GM19238 (cell line): ENCODE results near the gene RBMS1.

Experiments used
- DNase-seq: peaks from one replicate; pipeline ENCODE4 v3.0.0; 2011; ENCODE audit warnings: low spot score; ENCODE audit not compliant: insufficient read length

Gene RBMS1

DNA sequence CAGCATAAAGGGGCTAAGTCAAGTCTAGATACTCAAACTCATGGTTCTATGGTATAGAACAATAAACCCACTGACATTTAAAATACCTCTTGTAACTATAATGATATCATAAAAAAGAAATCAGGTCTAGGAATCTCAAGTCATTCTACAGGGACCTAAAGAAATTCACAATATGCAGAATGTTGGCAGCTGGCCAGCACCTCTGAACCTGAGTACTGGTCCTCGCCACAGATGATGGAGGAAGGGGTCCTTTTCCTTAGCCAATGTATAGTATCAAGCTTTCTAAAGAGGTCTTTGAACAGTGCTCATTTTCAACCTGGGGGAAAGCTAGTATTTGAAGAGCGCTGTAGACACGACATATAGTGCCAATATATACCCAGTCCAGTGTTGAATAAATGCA, 185.1 kb downstream of the RBMS1 start:
- no peak for DNase-seq

DNA sequence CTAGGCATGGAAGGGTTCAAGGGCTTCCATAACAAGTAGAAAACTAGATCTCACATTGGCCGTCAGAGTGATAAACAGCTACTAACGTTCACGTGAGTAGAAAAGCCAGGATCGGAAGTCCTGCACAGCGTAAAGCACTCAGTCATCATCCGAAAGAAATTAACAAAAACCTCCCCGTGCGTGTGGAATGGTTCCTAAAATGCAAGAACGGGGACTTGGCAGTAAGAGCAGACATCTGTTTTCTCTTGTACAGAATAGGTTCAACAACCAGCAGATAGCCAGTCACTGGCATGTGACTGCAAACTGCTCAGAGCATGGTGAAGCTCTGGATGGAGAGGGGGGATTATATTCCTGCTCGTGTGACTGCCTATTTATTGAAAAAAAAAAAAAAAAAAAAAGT, 186.6 kb downstream of the RBMS1 start:
- no peak for DNase-seq

DNA sequence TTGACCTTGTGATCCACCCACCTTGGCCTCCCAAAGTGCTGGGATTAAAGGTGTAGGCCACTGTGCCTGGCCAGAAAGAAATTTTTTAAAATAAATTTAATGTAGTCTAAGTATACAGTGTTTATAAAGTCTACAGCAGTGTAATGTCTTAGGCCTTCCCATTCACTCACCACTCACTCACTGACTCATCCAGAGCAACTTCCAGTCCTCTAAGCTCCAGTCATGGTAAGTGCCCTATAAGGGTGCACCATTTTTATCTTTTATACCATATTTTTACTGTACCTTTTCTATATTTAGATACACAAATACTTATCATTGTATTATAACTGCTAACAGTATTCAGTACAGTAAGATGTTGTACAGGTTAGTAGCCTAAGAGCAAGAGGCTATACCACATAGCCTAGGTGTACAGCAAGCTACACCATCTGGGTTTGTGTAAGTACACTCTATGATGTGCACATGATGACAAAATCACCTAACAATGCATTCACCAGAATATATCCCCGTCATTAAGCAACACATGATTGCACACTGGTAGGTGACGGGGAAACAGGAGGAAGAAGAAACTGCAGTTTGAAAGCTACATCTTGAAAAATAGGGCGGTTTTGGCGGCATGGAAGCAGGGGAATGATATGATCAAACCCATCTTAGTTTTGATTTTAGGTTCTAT, 188.4 kb downstream of the RBMS1 start:
- DNase-seq, result no peak

DNA sequence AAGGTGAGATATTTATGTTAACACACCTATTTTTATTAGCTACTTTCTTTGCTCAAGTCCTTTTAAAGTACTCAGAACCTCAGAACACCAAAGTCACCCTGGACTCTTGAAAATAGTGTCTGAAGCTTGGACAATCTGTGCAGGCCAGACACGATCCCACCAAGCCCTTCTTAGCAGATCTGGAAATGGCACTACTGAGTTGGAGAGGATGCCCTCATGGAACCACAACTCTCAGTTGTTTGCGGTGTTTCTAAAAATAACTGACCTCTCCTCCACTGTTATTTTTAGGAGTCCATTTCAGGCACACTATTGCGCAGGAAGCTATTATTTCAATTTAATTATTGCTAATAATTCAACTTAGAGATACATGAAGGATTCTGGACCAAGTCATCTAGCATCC, 190.1 kb downstream of the RBMS1 start:
- no peak for DNase-seq

DNA sequence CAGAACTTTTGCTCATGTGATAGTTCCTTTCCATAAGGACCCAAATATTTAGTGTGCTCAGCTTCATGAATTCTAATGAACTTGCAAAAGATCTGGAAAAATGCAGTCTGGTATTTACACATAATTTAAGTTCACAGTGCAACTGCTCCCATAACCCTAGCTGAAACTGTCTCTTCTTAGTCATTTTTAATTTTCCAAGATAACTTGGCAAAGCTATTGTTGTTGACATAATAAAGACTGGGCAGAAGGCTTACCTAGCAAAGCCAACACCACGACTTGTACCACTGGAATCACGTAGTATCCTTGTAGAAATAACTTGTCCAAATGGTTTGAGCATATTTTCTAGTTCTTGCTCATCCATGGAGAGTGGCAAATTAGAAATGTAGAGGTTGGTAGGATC, 190.5 kb downstream of the RBMS1 start:
- DNase-seq, result no peak

DNA sequence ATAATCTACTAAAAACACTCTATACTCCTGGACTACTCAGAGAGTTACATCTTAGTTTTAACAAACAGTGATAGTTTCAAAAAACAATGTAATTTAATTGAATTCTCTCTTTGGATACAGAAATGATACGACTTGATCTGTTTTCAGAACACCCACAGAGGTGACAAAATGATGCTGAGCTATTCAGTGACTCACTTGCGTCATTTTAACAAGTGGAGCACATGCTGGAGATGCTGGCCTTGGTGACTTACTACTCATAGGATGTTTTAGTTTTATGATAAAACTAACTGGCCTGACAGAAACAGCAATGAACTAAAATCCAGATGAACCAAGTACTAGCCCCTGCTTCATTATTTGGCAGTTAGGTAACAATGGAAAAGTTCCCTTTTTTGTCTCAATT, 192.2 kb downstream of the RBMS1 start:
- DNase-seq, result no peak

DNA sequence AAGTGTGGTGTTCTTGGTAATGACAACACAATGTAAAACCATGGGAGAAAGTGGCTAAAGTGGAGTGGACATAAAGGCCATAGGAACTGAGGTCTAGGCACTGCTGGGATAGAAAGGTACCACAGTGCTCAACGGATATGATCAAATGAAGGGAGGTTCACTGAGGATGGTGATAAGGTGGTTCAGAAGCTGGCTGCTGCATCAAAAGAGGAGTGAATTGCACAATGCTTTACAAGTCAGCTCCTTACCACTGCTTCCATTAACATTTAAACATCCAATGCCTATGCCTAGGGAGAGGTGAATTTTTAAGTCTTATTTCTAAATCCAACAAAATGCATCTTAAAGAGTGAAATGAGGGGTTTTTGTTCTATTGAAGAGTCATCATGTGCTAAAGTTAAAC, 193.4 kb downstream of the RBMS1 start:
- no peak for DNase-seq

DNA sequence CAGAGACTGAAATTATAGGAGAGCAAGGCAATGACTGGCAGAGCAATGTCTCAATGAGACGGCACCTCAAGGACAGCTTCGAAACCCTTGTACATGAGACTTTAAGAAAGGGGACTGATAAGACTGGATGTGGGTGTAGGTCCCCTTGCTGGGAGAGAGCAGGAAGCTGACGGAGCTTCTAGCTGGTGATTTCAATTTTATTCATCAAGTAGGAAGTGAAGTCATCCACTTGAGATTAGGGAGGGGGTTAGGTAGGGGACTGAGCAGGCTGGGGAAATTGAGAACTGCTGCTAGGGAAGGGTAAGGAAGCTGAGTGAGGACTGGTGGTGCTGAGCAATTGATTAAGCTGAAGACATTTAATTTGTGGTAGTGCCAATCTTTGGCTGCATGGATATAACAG, 194.1 kb downstream of the RBMS1 start:
- no peak for DNase-seq

DNA sequence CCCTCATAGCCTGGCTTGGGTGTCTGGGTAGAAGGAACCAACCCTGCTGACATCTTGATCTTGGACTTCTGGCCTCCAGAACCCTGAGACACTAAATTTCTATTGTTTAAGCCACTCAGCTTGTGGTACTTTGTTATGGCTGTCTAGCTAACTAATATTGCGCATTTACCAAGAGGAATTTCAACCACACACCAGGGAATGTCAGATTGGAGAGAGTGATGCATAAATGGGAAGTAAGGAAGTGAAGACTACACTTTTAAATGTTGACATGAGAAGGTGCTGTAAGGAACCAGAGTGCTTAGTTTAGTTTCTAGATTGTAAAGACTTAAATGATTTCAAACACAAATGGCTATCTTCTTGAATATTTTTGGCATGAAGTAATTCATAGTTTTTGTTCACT, 194.6 kb downstream of the RBMS1 start:
- DNase-seq, result no peak

DNA sequence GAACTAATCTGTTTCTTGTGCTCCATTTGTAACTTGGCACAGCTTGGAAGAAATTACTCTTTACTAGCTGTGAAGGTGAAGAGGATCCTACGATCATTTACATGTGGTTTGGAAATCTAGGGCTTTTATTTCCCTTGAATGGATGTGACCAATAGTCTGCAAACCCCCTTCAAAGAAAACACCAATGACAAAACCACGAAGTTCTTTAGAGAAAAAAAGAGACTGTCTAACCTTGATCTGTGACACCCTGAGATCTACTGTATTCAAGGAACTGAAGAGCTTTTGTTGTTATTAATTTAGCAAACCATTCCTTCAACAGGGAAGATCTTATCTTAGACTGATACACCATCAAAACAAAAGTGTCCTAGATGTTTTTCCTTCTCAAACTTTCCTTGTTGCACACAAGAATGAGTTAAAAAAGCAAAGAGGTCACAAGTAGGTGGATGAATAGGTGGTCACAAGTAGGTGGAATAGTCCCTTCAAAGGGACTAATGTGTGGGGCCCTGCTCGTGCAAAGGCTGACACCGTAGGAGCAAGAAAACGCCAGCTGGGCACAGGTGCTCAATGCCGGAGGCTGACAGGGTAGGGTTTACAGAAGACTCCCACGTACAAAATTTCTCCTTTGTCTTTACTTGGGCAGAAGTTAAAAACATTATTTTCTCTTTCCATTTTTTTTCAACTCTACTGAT, 197.9 kb downstream of the RBMS1 start:
- no peak for DNase-seq

DNA sequence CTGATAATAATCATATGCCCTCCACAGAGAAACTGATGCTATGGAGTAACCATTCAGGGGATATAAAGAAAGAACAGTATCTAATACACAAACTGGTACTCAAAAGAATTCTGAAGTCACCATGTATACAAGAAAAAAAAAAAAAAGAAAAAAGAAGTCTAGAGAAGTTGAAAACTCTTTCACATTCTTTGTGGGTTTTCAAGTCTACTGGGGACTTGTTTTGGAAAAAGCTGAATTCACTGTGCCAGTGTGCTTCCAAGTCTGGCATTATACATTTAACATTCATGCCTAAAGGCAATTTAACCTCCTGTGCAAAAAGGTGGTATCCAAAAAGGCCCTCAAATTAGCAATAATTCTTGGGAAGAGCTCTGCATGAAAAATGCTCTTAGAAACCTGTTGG, 198.7 kb downstream of the RBMS1 start:
- no peak for DNase-seq

DNA sequence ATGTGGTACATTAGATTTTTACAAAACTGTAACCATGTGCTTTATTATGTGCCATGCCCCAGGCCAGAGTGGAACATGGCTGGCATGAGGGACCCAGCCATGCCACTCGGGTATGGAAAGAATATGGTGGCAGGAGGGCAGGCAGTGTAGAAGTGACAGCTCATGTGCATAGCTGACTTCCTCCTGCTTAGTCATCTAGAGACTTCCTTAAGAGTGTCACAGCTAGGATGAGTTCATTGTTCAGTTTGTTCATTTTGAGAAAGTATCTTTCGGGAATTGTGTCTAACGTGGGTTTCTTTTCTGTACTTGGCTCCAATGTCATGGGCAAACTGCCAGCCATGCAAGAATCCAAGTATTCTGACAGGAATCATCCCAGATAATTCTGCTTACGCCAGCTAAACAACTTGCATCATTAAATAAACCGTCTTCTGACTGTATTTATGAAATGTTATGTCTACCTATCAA, 199.2 kb downstream of the RBMS1 start:
- DNase-seq, result no peak

DNA sequence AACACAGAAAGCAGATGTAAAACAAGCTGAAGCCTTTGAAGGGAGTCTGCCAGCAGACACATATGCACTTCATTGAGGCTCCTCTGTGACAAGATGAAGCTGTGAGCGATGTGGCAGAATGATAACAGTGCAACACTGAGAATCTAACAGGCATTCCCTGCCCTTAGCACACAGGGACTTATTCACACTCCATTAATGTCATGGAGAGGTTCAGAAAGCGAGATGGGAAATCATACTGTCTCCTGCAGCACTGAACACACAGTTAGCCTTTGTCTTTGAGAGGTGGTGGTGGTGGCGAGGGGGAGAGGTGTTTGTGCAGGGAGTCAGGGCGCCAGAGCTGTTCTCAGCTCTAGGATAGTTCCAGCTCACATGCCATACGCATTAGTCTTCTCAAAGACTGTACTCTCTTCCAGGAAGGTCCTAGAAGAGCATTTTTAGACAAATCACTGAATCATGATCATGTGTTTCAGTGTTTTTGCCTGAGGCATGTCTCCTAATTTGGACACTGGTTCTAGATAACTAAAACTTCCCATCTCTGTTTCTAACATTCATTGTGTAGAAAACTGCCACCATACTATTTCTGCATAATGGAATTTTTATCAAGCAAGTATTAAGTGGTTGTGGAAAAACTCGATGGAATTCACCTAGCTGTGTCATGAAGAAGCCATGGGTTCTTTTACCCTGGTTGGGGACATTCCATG, 200.1 kb downstream of the RBMS1 start:
- no peak for DNase-seq

DNA sequence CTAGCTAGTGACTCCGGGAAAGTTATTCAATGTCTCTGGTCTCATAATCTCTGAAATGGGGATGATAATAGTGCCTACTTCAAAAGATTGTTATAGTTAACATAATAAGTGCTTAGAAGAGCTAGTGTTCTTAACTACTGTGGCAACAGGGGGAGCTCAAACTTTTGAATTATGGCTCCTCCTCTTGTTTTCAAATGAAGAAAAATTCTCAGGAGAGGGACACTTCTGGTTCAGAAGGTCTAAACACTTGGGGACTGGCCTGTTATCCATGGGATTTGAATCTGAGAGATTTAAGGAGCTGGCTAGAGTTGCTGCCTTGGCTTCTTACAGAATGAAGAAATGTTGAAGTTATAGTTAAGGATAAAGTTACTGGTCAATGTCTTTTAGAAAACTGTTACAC, 201.4 kb downstream of the RBMS1 start:
- no peak for DNase-seq

DNA sequence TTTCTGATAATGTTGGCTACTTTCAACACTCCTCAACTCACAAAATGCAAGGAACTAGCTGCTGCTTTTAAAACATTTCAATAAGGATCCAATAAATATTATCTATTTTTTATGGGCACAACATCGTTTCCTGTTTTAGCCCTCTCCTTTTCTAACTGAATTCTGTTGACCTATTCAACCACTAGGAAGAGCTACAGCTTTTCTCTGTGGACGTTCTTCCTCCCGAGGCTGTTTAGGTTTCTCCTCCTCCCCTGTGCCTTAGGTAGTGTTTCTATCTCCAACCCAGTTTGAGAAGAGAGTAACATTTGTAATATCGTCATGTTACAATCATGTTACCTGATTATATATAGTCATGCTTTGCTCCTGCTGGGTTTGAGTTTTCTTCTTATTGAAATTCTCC, 202.2 kb downstream of the RBMS1 start:
- no peak for DNase-seq

DNA sequence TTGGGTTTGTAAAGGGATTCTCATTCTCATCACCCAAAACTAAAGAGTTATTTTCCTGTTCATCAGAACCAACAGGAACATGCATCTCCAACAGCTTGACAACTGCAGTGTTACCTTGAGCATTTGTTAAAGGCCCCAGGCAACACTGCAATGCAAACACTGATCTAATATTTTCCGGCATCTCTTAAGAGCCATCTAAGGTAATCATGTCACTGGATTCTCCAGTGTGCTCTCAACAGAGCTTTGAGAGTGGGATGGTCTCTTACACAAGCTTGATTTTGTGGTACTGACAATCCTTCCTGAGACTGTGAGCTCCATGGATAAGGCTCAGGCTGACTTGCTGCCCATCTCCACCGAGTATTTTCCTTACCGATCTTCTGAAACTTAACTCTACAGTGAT, 203.0 kb downstream of the RBMS1 start:
- DNase-seq, result no peak

DNA sequence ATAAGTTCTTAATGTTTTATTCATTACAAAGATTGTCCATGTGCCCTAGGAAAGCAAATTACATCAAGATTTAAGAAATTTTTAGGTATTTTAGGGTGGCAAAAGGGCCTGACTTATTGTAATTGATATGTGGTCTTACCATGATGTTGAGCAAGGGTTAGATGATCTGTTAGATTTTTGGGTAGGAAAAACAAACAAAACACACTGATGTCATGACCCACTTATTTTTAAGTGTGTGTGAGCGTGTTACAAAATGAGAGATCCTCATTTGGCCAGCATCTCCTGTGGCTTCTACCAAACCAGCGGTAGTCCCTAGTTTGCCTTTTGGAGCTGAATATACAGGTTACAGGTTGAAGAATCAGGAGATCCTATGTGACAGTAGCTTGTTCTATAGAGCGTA, 203.8 kb downstream of the RBMS1 start:
- no peak for DNase-seq

DNA sequence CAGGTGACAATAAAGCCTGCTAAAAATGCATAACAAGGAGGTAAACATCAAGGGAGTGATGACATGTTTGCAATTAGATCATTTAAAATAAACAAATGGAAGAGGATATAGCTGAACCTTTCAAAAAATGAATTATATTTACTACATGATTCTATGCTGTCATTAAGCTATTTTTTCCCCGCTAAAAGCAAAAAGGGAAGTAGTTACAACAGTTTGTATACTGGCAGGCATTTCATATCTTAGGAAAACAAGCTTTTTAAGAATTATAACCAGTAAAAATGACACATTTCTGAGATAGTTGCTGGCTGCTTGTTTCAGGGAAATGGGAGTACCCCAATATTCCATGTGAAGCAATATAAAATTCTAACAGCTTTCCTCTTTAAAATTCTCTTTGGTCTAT, 204.5 kb downstream of the RBMS1 start:
- no peak for DNase-seq

DNA sequence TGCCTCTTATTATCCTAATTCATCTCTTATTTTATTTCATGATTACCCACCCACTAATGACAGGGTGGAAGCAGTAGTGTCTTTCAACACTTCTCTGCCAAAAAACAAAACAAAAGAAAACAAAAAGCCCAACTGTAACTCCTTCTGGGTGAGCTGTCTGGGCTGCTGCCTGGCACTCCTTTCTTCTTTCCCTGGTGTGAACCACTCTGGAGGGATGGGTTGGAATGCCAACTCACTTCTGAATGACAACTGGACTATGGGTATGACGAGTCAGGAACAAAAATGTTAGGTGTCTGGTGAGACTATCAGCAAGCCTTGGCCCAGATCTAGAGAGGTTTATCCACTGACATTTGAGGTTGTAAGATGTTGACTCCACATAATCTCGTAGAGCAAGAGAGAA, 205.3 kb downstream of the RBMS1 start:
- DNase-seq, result no peak

DNA sequence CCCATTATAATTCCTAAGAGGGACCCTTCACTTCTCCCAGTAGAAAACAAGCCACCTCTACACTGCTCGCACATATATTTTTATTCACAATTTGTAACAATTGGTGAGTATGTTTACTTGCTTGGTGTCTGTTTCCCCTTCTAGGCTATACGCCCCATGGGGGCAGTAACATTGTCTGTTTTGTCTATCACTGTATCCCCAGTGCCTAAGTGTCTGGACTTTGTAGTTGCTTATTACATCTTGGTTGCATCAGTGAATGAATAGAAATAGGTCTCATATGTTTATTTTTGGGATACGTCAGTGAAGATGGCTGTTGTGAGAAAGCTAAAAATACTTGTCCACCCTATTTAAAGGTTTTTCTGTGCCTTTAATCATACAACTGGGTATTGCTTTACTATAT, 206.1 kb downstream of the RBMS1 start:
- DNase-seq, result no peak

DNA sequence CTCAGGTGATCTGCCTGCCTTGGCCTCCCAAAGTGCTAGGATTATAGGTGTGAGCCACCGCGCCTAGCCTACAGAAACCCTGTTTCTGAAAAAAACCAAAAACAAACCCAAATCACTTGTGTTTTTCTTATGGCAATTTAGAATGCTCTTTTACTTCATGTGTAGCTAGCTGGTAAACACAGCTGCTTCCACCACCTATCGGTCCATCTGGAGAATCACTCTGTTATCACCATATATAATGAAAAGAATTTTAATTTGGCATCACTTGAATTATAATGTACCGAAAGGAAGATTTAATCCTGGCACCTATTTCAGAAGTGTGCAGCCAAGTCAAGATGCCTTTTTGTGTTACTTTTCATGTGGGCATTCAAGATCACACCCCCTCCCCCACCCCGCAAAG, 207.1 kb downstream of the RBMS1 start:
- no peak for DNase-seq

DNA sequence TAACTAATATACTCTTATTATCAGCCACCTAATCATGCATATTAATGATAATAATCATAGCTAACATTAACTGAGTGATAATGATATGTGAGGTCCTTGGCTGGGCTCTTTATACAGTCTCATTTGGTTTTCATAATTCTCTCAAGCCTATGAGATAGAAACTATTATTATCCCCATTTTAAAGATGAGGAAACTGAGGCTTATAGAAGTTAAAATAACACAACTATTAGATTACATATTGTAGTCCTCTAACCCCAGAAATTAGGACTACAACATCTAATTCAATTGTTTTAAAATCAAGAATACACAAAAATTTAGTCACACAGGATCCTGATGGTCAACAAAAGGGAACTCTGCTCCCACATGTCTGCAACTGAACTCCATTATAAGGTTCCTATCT, 209.9 kb downstream of the RBMS1 start:
- DNase-seq, result no peak

DNA sequence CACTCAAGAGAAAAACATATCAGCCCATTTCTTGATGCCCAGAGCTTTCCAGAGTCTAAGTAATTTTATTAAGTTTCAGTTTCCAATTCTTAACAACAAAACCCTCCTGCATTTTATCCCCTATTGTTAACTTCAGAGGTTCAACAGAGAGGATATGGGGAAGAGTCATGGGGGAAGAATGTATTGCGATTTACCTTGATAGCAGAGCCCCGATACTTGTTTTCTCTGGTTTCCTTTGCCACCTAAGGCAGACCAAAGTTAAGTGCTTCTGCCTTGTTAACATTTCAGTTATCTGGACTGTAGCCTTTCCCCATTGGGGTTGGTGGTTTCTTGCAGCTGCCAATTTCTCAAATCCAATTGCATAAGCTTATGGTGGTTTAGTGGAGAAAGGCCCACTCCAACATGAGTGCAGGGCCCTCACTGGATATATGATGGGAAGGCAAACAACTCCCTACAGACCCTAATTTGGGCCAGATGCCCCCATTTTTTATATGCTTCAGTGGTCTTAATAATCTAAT, 211.5 kb downstream of the RBMS1 start:
- no peak for DNase-seq
